DMS79 treated with DMSO at 0.1 percent for 48 hours (cell line): ENCODE data around the gene KCNK3.
A peak's percentile ranks its signal among the peaks of the same experiment; 100 is the strongest.

ENCODE experiments used
- DNase-seq: peaks from one replicate; lab custom pipeline; 2025; lab: John Stamatoyannopoulos, UW

The KCNK3 gene

DNA sequence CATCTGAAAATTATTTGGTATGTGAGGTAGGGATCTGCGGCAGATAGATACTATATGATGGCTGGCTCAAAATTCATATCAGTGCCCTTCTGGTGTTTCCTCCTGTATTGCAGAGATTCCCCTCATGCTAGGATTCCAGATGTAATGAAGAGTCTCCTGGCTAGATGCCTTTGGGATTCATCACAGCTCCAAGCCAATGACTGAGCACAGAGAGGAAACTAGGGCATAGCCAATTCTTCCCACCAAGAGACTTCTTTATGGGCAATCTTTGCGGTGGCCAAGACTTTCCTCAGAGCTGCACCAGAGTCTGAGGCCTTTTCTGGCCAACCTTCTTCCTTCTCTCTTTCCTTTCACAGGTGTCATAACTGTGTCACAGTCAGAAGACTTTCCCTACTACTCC lies 25.9 kb upstream of the KCNK3 start:
- DNase-seq, result no peak

DNA sequence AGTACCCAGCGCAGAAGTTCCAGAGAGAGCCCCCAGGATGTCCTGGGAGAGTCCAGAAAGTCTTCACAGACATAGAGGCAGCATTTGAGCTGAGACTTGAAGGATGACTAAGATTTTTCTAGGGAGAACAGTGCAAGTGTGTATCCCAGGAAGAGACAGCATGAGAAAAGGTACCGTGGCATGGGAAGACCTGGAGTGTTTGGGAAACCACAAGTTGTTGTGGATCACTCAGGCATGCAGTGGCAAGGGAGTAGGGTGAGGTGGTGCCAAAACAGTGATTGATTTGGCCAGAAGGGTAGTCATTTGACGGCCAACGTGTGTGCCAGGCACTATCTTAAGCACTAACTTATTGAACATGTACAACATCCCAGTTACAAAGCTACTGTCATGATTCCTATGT lies 24.5 kb upstream of the KCNK3 start:
- DNase-seq, result peak; percentile 31

DNA sequence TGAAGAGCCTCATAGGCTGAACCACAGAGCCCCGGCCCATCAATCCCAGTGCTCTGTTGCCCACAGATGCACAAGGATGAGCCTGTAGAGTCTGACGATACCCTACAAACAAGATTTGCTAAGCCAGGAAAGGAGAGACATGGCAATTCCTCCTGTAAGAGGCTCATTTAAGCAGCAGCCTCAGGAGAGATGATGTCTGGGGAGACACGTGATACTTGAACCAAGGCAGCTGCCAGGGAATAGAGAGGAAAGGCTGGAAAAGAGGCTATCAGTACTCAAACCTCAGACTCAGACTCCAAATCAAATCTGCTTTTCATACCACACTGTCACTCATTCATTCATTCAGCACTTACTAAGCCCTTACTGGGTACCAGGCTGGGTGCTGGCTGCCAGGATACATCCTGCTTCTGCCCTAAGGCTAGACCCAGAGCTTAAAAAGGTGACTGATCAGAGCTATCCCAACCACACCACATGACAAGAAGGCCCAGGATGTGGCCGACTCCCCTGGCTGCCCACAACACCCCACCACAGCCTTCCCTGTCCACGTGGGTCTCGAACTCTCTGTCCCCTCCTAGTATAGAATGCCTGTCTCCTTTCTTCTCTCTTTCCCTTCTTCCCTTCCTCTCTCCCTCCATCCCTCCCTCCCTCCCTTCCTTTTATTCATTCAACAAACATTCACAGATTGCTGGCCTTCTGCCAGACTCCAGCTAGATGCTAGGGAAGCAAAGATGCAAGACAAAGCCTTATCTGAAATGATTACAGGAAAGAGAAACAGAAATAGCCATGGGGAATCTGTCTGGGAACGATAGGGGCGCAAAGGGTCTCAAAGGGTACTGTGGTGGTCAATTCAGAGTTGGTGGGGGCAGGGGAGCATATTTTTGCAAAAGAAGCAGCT lies 23.4 kb upstream of the KCNK3 start:
- DNase-seq, result no peak

DNA sequence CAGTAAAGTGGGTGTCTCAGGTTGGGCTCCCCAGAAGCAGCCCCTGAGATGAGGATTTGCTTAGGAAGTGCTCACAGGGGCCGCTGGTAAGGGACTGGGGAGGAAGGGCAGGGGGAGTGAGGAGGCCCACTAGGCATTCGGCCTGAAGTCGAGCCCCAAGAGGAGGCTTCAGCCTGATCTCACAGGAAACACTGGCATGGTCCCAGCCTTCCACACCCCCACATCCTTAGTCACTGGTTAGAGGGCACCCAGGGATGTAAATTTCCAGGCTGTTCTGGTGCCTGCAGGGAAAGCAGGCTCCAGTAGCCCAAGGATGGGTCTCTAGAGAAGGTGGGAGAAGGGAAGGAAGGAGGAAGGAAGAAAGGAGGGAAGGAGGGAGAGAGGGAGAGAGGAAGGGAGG lies 22.4 kb upstream of the KCNK3 start:
- DNase-seq, result no peak

DNA sequence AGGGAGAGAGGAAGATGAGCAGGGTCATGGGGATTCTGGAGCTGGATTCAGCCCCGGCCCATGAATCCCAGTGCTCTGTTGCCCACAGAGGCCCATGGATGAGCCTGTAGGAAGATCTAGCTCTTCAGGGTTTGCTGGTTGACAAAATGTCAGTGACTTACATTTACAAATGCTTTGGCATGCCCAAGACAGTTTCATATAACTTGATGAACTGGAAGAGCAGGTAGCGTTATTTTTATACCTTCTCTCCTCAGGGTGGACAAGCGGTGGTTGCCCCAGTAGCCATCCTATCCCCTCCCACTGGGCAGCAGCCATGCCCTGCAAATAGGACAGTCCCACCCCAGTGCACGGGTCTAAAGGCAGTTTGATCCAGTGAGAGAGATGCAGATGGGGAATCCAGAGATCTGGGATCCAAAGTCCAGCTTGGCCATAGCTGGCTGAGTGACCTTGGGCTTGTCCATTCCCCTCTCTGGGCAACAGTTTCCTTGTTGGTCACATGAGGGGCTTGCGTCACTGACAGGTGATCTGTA lies 21.5 kb upstream of the KCNK3 start:
- DNase-seq, result no peak

DNA sequence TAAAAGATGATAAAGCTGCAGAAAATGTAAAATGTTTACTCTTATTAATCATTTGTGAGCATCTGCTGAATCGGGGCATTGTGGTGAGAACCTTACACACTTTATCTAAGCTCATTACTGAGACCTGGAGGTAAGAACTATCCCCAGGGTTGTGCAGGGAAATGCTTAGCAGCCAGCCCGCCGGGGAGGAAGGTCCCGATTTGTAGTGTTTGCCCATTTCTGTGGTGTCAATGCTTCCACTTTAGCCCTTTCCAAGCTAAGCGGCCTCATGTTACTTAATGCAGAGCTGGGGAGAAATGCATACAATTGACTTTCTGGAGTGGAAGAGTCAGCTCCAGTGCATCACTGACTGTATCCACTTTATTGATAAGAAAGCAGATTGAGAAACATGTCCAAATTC lies 20.8 kb upstream of the KCNK3 start:
- DNase-seq, result no peak

DNA sequence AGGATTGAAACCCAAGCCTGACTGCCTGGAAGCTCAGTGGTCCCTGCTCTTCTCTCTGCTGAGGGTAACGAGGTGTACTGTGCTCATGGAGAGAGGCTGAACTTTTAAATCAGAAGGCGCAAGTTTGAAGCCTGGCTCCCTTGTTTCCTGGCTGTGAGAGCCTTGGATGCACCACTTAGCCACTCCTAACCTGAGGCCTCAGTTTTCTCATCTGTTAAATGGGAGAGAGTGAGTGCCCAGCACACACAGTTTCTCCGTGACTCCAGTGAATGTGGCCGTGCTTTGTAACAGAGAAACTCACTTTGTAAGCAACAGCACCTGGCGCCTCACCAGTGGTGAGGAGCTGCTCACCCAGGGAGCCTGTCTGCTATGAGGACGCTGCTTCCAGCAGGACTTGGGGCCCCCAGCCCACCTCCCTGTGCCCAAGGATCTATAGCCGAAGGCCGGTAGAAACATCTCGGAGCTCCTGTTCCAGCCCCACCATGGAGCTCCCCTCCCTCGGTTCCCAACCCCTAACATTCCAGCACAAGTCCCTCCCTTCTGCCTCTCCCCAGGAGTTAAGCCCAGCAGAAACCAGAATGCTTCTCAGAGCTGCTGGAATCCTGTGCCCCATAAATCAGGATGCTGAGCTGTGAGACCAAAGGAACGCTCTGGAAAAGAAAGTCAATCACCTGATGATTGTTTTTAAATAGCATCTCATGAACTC lies 20.3 kb upstream of the KCNK3 start:
- no peak for DNase-seq

DNA sequence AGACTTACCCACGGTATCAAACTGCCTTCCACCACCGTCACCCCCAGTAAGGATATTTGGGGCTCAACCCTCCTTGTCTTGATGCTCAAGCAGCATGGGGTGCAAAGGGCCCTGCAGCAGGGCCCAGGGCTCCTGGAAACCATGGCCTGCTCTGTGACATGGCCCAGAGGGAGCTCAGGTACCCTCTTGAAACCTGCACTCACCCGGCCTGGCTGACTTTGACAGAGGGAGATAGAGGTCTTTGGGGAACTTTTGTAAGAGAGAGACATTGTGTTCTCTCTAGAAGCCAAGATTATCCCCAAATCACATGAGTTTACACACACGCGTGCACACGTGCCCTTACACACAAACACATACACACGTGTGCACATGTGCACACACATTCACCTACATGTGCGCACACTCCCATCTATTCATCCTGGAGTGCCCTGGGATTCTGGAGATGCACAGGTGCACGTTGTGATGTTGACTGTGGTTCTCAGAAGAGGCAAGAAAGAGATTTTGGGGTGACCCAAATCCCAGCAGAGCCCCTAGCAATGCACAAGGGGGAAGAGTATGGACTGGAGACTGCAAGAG lies 19.6 kb upstream of the KCNK3 start:
- no peak for DNase-seq

DNA sequence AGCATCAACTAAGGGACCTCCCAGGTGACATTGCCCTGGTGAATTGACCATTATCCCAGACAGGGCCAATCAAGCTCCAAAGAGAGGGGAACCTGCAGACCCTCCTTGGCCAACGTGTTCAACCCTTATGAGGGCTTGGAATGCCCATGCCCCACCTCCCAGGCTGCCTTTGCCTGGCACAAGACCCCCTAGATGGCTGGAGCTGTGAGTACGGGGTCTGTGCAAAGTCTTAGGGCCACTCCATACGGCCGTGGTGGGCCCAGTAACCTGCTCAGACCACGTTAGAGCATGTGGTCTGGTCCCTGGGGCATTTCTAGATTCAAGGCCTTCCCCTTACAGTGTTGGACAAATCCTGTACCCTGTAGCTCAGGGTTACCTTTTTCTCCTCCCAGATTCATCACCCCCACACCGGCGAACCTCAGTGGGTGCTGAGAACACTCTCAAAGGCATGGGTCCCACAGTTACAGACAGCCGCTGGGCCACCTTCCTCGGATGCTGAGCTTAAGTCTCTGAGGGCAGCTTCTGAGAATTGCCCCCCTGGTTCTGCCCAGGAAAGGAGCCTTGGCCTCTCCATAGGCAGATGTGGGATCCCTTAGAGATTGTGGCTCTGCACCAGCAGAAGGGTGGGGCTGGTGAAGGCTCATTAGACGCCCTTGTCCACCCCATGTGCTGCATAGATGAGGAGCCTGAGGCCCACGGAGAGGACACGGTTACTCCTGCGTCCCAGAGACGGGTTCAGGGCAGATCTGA lies 18.3 kb upstream of the KCNK3 start:
- DNase-seq, result no peak

DNA sequence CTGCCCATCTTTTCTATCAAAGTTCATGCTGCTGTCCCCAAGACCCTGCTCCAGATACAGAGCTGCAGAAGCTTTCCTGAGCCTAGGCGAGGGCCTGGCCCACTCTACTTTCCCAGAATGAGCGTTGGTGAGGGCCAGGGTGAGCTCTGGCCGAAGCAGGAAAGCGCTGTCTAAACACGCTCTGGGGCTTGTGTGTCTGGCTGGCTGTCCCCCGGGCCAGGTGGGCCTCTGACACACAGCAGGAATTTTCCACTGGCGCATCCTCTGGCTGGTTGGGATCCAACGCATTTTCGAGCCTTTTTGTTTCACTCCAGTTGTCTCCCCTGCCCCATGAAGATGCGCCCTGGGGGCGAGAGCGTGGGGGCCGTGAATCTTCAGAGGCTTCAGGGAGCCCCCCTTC lies 17.8 kb upstream of the KCNK3 start:
- DNase-seq, result no peak

DNA sequence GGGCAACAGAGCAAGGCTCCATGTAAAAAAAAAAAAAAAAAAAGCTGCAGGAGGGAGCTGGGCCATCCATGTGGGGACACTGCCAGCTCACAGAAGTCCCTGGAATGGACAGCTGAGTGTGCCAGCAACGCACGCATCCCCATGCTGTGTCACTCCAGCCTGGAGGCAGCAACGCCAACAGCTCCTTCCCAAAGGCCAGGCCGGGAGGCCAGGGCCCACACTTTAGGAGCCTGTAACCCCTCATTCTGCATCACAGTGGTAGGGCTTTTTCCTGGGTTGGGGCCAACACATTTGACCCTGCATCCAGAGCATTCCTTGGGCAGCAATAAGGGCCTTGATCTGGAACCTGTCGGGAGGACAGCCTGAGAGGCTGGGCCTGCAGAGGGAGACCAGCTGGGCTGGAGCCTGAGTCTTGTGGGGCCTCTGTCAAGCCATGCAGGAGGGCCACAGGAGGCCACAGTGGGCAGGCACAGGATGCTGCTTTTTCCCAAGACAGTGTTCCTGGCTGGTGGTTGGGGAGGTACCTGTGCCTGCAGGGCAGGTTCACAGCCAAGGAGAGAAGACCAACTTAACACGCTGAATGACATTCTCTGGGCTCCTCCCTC lies 16.8 kb upstream of the KCNK3 start:
- DNase-seq, result no peak

DNA sequence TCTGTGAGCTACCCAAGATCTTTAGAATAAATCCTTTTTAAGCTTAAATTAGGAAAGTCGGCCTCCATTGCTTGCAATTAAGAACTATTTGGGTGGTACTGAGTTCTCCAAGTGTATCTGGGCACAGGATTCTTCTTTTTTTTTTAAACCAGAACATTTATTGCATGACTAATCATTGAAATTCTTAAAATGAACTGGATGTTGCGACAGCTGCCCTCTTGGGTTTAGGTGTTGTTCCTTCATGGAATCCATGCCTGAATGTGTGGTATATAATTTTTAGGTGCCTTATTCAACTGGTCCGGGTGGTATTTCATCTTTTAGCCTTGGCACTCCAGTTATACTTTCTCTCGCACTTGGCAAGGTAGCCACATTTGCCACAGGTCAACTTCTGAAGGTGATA lies 14.5 kb upstream of the KCNK3 start:
- DNase-seq, result no peak

DNA sequence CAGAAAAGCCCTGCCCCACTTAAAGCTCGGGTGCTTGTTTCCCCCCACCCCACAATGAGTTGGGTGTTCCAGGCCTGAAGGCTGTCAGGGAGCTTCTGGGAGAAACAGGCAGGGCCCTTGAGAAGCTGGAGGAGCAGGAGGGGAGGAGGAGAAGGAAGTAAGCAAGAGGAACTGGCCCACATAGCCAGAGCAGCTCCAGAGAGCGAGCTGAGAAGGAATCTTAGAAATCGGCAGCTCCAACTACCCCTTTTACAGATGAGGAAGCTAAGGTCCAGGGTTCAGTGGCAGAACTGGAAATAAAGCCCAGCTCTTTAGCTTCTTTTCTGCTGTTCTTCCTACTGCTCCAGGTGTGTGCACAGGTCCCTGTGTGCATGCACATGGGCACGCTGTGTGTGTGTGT lies 12.7 kb upstream of the KCNK3 start:
- no peak for DNase-seq

DNA sequence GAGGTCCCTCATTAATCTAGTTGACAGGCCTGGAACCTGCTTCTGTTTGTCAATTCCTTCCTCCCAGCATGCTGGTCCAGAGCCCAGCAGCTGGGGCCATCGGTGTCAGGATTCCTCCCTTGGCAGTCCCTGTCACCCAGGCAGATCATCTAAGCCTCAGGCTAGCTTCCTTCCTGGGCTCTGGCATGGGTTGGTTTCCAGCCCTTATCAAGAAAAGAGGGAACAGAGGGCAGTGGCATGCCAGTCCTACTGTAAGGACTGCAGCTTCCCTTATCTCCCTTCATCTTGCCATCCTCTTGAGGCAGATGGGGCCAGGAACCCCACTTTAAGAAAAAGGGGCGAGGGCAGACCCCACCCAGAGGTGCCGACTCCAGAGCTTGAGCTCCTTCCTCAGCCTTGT lies 10.9 kb upstream of the KCNK3 start:
- no peak for DNase-seq

DNA sequence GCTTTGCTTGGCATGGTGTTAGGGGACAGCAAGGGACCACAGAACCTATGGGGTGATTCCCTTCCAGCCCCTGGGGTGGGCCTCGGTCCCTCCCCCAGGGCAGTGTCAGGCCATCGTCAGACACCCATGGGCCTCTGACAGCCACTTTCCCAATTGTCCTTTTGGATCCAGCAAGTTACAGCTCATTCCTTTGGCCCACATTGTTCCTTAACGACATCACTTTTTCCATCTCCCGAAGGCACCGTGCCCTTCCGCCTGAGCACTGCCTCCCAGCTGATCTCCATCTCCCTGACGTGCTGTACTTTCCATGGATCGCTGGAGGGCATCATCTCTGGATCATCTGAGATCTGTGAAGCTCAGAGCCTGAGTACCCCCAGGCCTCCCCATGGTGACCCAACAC lies 10.4 kb upstream of the KCNK3 start:
- DNase-seq, result no peak

DNA sequence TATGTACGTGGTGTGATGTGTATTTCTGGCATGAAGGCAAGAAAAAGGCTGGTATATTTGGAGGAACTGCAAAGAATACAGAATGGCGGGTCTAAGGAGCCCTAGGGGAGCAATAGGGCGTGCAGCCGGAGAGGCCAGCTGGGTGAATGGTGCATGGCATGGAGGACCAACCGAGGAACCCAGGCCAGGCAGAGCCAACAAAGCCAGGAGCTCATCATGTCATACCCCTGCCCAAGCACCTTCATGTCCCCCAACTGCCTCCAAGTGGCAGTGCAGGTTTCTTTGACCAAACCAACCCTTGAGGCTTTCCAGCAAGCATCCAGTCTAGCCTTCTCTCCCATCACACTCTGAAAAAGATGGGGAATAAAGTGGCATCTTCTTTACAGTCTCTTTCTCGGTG lies 8.9 kb upstream of the KCNK3 start:
- DNase-seq, result no peak

DNA sequence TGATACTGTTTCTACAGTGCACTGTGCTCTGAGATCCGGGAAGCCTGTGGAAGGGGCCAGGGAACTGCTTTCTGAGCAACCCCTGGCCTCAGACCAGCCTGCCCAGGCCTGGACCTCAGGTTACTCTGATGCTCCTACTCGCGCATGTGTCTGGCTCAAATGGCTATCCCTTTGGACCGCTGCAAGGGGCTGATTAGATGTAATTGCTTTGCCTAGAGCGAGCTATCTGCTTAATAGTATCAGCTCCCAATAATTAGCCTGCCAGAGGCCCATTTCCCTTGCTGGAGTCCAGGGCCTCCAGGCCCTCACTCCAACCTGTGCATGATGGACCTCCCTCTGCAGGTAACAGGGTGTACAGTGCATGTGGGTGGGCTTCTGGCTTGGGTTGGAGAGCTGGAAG lies 7.2 kb upstream of the KCNK3 start:
- DNase-seq, result no peak

DNA sequence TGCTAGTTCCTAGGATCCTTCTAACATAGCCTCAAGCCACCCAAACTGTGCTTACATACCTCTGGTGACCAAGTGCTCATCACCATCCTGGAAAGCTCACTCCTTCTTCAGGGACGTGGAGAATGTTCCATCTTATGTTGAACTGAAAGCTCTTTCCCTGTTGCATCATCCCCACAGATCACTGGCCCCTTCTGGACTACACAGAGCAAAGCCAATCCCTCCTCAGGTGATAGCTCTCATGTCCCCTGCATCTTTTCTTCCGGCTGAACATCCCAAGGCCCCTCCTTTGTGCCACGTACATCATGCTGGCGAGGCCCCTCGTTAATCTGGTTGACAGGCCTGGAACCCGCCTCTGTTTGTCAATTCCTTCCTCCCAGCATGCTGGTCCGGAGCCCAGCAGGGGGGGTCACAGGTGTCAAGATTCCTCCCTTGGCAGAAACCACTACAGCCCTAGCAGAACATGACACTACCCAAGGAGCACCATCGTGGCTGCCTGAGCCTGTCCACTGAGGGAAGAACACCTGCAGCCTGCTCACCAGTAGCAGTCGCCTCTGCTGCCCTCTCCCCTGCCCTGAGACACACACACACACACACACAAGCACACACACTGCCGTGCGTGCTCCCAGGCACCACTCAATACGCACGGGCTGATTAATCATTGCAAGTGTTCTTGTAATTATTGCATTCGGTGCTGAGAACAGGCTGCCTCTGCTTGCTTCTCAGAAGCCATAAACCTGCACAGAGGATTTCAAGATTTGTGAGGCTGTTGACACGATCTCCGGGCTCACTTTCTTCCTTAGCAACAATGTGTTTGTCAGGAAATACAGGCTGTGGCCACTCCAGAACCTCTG lies 6.3 kb upstream of the KCNK3 start:
- peak; percentile 89 for DNase-seq

DNA sequence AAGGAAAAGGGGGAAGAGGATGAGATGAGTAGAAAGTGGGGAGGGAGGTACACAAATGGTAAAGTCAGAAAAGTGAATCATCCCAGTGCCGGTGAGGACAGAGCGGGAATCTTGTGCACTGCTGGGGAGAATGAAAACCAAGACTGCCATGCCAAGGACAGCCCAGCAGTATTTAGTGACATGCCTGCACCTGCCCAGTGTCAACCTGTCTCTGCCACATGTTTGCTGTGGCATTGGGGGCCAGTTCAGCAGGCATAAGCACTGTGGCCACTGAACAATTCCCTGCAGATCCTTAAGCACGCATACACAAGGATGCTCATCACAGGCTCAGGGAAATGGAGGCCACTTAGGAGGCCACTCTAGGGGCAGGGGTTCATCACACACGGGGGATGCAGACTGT lies 5.2 kb upstream of the KCNK3 start:
- DNase-seq, result peak; percentile 84

DNA sequence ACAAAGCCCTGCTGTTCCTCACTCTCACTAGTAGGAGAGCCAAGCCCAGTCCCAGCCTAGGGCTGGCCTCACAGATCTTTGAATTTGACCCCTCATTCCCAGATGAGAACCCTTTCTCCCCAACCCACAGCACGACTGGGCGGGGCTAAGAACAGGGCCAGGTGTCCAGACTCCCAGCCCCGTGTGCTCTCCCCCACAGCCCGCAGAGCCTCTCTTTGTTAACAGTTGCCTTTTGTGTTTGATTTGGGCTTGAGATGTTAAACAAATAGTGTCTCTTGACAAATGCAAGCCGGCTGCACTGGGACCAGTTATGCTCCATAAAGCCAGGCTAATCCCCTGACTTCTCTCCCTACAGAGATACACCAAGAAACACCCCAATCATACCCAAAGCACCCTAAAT lies 4.7 kb upstream of the KCNK3 start:
- peak; percentile 80 for DNase-seq

DNA sequence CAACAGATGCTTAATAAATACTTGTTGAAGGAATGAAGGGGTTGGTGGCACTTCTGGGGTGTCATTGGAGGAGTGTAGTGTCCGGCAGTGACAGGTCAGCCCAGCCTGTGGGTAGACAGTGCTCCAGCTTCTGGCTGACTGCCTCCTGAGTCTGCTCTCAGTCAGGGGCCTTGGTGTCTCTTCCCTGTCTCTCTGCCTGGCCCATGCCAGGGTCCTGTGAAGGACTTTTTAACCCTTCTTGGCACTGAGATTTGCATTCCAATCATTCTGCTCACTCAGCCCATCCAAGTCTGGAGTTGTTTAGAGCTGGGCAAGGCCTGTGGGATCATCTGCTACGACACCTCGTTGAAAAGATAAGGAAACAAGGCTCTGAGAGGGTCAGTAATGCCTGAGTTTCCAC lies 1.4 kb upstream of the KCNK3 start:
- no peak for DNase-seq
